Caco-2 (cell line): ENCODE measurements around the gene PLCB4. TPM values are rescaled to one million over a fixed set of nuclear protein-coding genes. Genes with fewer than 3 reads are reported as not detected.

Source experiments
- BruUV-seq: library from RNA; stranded (reverse); fragments of 400-500 nt; replicated peaks from 2 replicates; lab custom pipeline; 2021; lab: Mats Ljungman, UMichigan
- CTCF ChIA-PET: fragments of 300-600 bp; sonication (Branson Sonifier 250); formaldehyde crosslinking; loops from one replicate; lab custom pipeline; 2022; ENCODE audit warnings: antibody characterized with exemption; lab: Charles Lee
- POLR2A ChIA-PET: fragments of 300-600 bp; sonication (Branson Sonifier 250); formaldehyde crosslinking; loops from one replicate; lab custom pipeline; 2022; ENCODE audit warnings: antibody characterized with exemption; lab: Charles Lee
- DNase-seq, 2 experiments: peaks; one replicate each; pipeline versions ENCODE4 v3.0.0 to v3.0.0-alpha.2; 2020 to 2022
- H3K27me3 ChIP-seq: replicated peaks from 2 replicates; pipeline ENCODE4 v1.6.0; 2011; ENCODE audit warnings: low read length; ENCODE audit not compliant: control insufficient read depth, insufficient read depth
- H3K36me3 ChIP-seq: 2 replicates; pipeline ENCODE4 v1.5.1; 2011; ENCODE audit warnings: low read length; ENCODE audit not compliant: control insufficient read depth, insufficient read depth
- H3K4me1 ChIP-seq: fragments of 250-450 bp; sonication (Bioruptor Pico); 2 replicates; pipeline ENCODE4 v1.5.1; 2020; ENCODE audit warnings: mild to moderate bottlenecking
- H3K4me3 ChIP-seq: 2 replicates; pipeline ENCODE4 v1.5.1; 2011; ENCODE audit warnings: low read depth, mild to moderate bottlenecking, control low read depth, low read length
- H3K9me3 ChIP-seq: fragments of 250-450 bp; sonication (Bioruptor Pico); 2 replicates; pipeline ENCODE4 v1.5.1; 2020; ENCODE audit warnings: mild to moderate bottlenecking, moderate library complexity
- H3K27ac Mint-ChIP-seq: one replicate; pipeline ENCODE4 v1.8.0; 2022; ENCODE audit warnings: mixed read lengths; ENCODE audit not compliant: unreplicated experiment
- H3K27me3 Mint-ChIP-seq: one replicate; pipeline ENCODE4 v1.8.0; 2022; ENCODE audit warnings: mixed read lengths; ENCODE audit not compliant: insufficient read depth, unreplicated experiment
- H3K36me3 Mint-ChIP-seq: one replicate; pipeline ENCODE4 v1.8.0; 2022; ENCODE audit warnings: mild to moderate bottlenecking, mixed read lengths; ENCODE audit not compliant: insufficient read depth, unreplicated experiment
- H3K4me1 Mint-ChIP-seq: one replicate; pipeline ENCODE4 v1.8.0; 2022; ENCODE audit warnings: low read depth, mixed read lengths; ENCODE audit not compliant: unreplicated experiment
- H3K4me3 Mint-ChIP-seq: one replicate; pipeline ENCODE4 v1.8.0; 2022; ENCODE audit warnings: mild to moderate bottlenecking, moderate library complexity, mixed read lengths; ENCODE audit not compliant: unreplicated experiment
- H3K9me3 Mint-ChIP-seq: one replicate; pipeline ENCODE4 v1.8.0; 2022; ENCODE audit warnings: mixed read lengths; ENCODE audit not compliant: unreplicated experiment
- intact Hi-C: fragments of 100-400 bp; cut with micrococcal nuclease; formaldehyde crosslinking; loops from one replicate; pipeline ENCODE4 v1.10.0; 2022; ENCODE audit not compliant: unreplicated experiment
- total RNA-seq: library from RNA; stranded (reverse); gene quantifications from 2 replicates; pipeline ENCODE4 v1.2.3, GENCODE V29; 2022
- TF ChIP-seq, protein P1 (sequence below), 2 experiments: fragments of 200-600 bp in 1 of 2; IDR thresholded peaks; 1 replicate in 1 of 2; 2 replicates in 1 of 2; pipeline versions ENCODE4 v1.5.1 to v1.8.0; 2011 to 2022; ENCODE audit warnings: antibody characterized with exemption in 1 of 2, control low read depth in 1 of 2, inconsistent platforms in 1 of 2, low read depth in 1 of 2, low read length in 1 of 2, mild to moderate bottlenecking in 1 of 2, moderate library complexity in 1 of 2; ENCODE audit not compliant: insufficient read depth in 1 of 2, severe bottlenecking in 1 of 2, unreplicated experiment in 1 of 2

Gene PLCB4
- total RNA-seq, 1 experiment from 2014 or later = 3.0 TPM

DNA sequence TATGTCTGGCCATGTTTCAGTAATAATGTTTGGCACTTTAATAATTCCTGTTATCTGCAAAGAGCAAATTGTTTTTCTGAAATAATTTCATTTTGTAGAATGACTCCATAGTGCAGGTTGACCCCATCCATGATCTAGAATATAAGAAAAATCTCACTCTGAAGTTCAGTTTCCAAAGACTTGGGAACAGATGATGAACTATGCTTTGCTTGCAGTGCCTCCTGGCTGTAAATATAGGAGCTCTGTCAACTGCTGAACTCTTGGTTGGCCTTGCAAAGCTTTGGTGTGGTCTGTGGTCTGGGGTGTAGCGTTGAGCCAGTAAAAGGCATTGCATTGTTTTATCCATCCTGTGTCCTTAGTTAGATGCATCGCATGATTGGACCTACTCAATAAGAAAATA lies 104.0 kb downstream of the PLCB4 start:
- H3K4me1 Mint-ChIP-seq = no peaks in the 10 kb centered on the region
- peaks cover 5% of the 10 kb centered on the region for H3K27me3 Mint-ChIP-seq
- H3K27ac Mint-ChIP-seq = no peak overlapping the region
- Histone ChIP-seq H3K4me1 (no peaks in the 10 kb centered on the region), H3K4me3 (no peak overlapping the region), H3K9me3 (no peaks in the 10 kb centered on the region), H3K36me3 (no peaks in the 10 kb centered on the region), H3K27me3 (no peaks in the 10 kb centered on the region)
- intact Hi-C loops = loop anchor here (5.0 kb wide), 1 partner anchor 326 kb away; no protein-coding TSS in a partner anchor
- no TSS peak for BruUV-seq
- no peak overlapping the region for H3K4me3 Mint-ChIP-seq
- DNase-seq = no peak
- H3K36me3 Mint-ChIP-seq = no peaks in the 10 kb centered on the region
- no peaks in the 10 kb centered on the region for H3K9me3 Mint-ChIP-seq
- ChIA-PET POLR2A (no interaction called here), CTCF (interaction anchor here (0.9 to 1.0 kb wide), 2 partner anchors 12 to 319 kb away, joined by 3 read pairs; no protein-coding TSS in a partner anchor)
- TF ChIP-seq, protein P1, sequence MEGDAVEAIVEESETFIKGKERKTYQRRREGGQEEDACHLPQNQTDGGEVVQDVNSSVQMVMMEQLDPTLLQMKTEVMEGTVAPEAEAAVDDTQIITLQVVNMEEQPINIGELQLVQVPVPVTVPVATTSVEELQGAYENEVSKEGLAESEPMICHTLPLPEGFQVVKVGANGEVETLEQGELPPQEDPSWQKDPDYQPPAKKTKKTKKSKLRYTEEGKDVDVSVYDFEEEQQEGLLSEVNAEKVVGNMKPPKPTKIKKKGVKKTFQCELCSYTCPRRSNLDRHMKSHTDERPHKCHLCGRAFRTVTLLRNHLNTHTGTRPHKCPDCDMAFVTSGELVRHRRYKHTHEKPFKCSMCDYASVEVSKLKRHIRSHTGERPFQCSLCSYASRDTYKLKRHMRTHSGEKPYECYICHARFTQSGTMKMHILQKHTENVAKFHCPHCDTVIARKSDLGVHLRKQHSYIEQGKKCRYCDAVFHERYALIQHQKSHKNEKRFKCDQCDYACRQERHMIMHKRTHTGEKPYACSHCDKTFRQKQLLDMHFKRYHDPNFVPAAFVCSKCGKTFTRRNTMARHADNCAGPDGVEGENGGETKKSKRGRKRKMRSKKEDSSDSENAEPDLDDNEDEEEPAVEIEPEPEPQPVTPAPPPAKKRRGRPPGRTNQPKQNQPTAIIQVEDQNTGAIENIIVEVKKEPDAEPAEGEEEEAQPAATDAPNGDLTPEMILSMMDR (IDR thresholded peaks at IDR 0.05; ENCODE audit: insufficient read depth in 1 of 2, low read depth in 1 of 2, low read length in 1 of 2, severe bottlenecking in 1 of 2, unreplicated experiment in 1 of 2) = peak in 1 of 2 experiments; percentile 40

DNA sequence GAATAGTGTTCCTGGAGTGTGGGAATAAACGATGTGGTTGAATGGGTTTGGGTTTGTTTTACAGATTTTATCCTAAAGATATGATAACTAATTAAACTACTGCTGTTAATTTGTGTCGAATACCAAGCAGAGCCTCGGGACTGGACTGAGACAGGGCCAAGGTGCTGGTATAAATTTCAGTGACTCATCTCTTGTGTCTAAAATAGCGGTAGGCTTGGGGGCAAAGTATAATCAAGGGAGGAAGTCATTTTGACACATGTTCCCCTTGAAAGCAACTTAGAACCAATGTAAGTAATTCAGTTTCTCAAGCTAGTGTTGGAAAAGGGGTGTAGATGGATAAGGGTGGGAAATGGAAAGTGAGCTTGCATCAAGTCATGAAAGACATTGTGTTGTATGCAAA lies 108.4 kb downstream of the PLCB4 start:
- CTCF ChIA-PET = no interaction called here
- Mint-ChIP-seq H3K27me3 (peaks cover 5% of the 10 kb centered on the region), H3K36me3 (no peaks in the 10 kb centered on the region), H3K27ac (no peak overlapping the region), H3K4me3 (no peak overlapping the region), H3K4me1 (no peaks in the 10 kb centered on the region), H3K9me3 (no peaks in the 10 kb centered on the region)
- POLR2A ChIA-PET = no interaction called here
- no peaks in the 10 kb centered on the region for H3K27me3 ChIP-seq
- TF ChIP-seq, protein P1 (IDR thresholded peaks at IDR 0.05; ENCODE audit: insufficient read depth in 1 of 2, low read depth in 1 of 2, low read length in 1 of 2, severe bottlenecking in 1 of 2, unreplicated experiment in 1 of 2) = no peak
- DNase-seq = no peak
- intact Hi-C loops = no loop called here
- H3K4me1 ChIP-seq = no peaks in the 10 kb centered on the region
- H3K9me3 ChIP-seq = no peaks in the 10 kb centered on the region
- H3K36me3 ChIP-seq = no peaks in the 10 kb centered on the region
- H3K4me3 ChIP-seq = no peak overlapping the region
- BruUV-seq = no TSS peak

DNA sequence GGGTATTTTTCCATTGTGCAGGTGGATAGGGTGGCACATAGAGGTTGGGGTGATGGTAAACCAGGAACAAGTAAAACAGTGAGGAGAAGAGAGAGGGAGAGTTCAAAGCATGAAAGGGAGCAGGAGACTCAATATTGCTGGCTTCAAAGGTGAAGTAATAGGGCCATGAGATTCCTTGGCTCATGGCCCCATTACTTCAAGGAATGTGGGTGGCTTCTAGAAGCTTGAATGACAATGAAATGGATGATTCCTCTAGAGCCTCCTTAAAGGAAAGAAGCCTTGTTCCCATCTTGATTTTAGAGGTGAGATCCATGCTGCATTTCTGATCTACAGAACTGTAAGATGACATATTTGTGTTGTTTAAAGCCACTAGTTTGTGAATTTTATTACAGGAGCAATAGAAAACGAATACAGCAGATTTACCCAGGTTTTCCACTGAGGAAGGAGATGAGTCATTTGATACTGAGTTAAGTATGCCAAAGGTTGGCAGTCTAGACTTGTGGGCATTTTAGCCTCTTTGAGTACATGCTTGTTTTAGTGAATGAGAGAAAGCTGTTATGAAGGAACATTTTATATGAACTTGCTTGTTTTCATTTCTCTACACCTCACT lies 110.4 kb downstream of the PLCB4 start:
- H3K27me3 Mint-ChIP-seq = peaks cover 3% of the 10 kb centered on the region
- POLR2A ChIA-PET = no interaction called here

More for the DNA sequence above, 110.4 kb downstream of the PLCB4 start:
- Histone ChIP-seq H3K4me3 (no peak overlapping the region), H3K27me3 (no peaks in the 10 kb centered on the region), H3K4me1 (no peaks in the 10 kb centered on the region), H3K9me3 (no peaks in the 10 kb centered on the region), H3K36me3 (no peaks in the 10 kb centered on the region)
- Mint-ChIP-seq H3K4me1 (no peaks in the 10 kb centered on the region), H3K9me3 (no peaks in the 10 kb centered on the region), H3K27ac (no peak overlapping the region), H3K4me3 (no peak overlapping the region), H3K36me3 (no peaks in the 10 kb centered on the region)
- intact Hi-C loops = no loop called here
- CTCF ChIA-PET = no interaction called here
- no TSS peak for BruUV-seq
- no peak for DNase-seq
- TF ChIP-seq, protein P1 (IDR thresholded peaks at IDR 0.05; ENCODE audit: insufficient read depth in 1 of 2, low read depth in 1 of 2, low read length in 1 of 2, severe bottlenecking in 1 of 2, unreplicated experiment in 1 of 2) = no peak
